ENCODE measurements around the gene USP40. TPM values are rescaled to one million over a fixed set of nuclear protein-coding genes. Genes with fewer than 3 reads are reported as not detected.

Gene USP40
- total RNA-seq, 1 experiment from 2014 or later = 34.9 TPM

DNA sequence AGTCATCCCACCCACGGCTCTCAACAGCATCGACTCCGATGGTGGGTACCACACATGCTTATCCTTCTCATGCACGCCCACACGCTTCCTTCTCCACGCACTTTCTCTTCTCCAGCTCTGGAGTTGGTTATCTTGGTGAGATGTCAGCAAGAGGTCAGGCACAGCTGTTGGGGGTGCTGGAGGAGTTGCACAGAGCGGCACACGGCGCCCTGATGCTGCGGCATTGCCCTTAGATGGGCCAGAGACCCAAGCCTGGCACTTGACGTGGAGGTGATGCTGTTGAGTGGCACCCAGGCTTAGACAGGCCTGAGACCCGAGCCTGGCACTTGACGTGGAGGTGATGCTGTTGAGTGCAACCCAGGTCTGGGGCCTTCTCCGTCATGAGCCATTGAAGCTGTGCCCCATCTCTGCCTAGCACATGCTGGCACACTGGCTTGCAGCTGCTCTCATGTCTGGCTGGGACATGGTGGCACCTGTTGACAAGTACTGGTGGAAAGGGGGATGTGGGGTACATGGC lies 129.1 kb downstream of the USP40 start:
- peaks cover 27% of the 10 kb centered on the region; the same call in 1 of the 2 replicates for H3K79me2 ChIP-seq (ENCODE audit: insufficient read depth, low read length)
- ATAC-seq = no peak
- H3K4me2 ChIP-seq (ENCODE audit: low read length) = no peak overlapping the region
- H3K27ac ChIP-seq (ENCODE audit: low read depth, low read length) = no peak overlapping the region
- ChIA-PET POLR2A (no interaction called here), RAD21 (ENCODE audit: low non-redundant PET in 1 of 2, low total read pairs in 2 of 2, uncharacterized antibody in 2 of 2, unreplicated experiment in 2 of 2) (no interaction called here), CTCF (no interaction called here)
- TF ChIP-seq CBX3 (IDR thresholded peaks at IDR 0.05; ENCODE audit: low read depth) (no peak), ZFX (IDR thresholded peaks at IDR 0.05) (no peak), SP1 (IDR thresholded peaks at IDR 0.05; ENCODE audit: low read depth) (no peak)
- peaks cover 13 to 21% of the 10 kb centered on the region in 2 experiments; a peak in 3 of 4 replicates for H3K36me3 ChIP-seq (ENCODE audit: control insufficient read depth in 1 of 2, insufficient read depth in 2 of 2, low read length in 2 of 2)
- H3K27me3 ChIP-seq (ENCODE audit: insufficient read depth, low read length) = no peaks in the 10 kb centered on the region
- DNase-seq (ENCODE audit: low read depth, low spot score) = no peak
- no peak overlapping the region for H2AFZ ChIP-seq (ENCODE audit: low read depth, low read length, poor library complexity, severe bottlenecking)
- no peak overlapping the region for H3K9ac ChIP-seq (ENCODE audit: low read length)
- BruUV-seq (replicated peaks) = no TSS peak
- no peaks in the 10 kb centered on the region for H3K4me1 ChIP-seq (ENCODE audit: control insufficient read depth in 1 of 2, insufficient read depth in 2 of 2, low read length in 2 of 2)
- no peak overlapping the region for H3K4me3 ChIP-seq (replicated peaks in 1 of 2; ENCODE audit: low read depth in 1 of 2, low read length in 2 of 2)
- intact Hi-C loops (cut with micrococcal nuclease) = no loop called here
- H3K9me3 ChIP-seq (ENCODE audit: control insufficient read depth in 1 of 2, insufficient read depth in 1 of 2, low read depth in 1 of 2, low read length in 2 of 2) = no peaks in the 10 kb centered on the region
- no peaks in the 10 kb centered on the region for H3K9me2 ChIP-seq (ENCODE audit: insufficient read depth)
- H4K20me1 ChIP-seq (ENCODE audit: insufficient read depth) = no peaks in the 10 kb centered on the region

DNA sequence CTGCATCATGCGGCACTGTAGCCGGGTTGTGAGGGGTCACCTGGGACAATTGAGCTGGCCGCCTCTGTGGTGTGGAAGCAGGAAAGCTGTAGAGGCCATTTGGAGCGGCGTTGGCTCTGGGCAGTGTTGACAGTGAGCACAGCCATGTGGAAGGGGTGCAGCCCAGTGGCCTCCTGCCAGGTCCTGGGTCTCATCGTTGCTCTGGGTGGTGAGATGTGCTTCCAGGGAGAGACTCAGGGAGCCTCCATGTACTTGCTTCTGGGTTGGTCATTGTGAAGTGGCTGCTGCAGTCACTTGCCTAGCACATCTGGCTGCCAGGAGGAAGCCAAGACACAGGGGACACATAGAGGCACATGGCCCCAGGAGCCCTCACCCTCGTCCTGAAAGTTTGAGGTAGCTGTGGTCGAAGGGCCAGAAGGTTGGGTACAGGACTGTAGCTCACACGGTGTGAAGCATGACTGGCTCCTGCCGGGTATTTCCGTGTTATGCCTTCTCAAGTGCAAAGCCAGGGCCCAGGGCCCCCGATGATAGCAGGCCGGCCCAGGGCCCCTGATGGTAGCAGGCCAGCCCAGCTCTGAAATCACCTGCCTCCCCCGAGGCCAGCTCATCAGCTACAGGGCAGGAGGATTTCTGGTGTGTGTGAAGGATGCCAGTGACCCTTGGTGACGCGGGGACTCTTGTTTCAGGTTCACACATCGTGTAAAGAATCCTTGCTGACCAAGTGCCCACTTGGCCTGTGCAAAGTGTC lies 129.7 kb downstream of the USP40 start:
- H3K9me2 ChIP-seq (ENCODE audit: insufficient read depth) = no peaks in the 10 kb centered on the region
- ChIA-PET POLR2A (no interaction called here), RAD21 (ENCODE audit: low non-redundant PET in 1 of 2, low total read pairs in 2 of 2, uncharacterized antibody in 2 of 2, unreplicated experiment in 2 of 2) (no interaction called here), CTCF (no interaction called here)
- no peaks in the 10 kb centered on the region for H3K4me1 ChIP-seq (ENCODE audit: control insufficient read depth in 1 of 2, insufficient read depth in 2 of 2, low read length in 2 of 2)
- H2AFZ ChIP-seq (ENCODE audit: low read depth, low read length, poor library complexity, severe bottlenecking) = no peak overlapping the region
- ATAC-seq = no peak
- DNase-seq (ENCODE audit: low read depth, low spot score) = no peak
- no peak overlapping the region for H3K27ac ChIP-seq (ENCODE audit: low read depth, low read length)
- intact Hi-C loops (cut with micrococcal nuclease) = no loop called here
- peaks cover 28% of the 10 kb centered on the region; the same call in 1 of the 2 replicates for H3K79me2 ChIP-seq (ENCODE audit: insufficient read depth, low read length)
- BruUV-seq (replicated peaks) = no TSS peak
- H3K9ac ChIP-seq (ENCODE audit: low read length) = no peak overlapping the region
- H3K9me3 ChIP-seq (ENCODE audit: control insufficient read depth in 1 of 2, insufficient read depth in 1 of 2, low read depth in 1 of 2, low read length in 2 of 2) = no peaks in the 10 kb centered on the region
- H3K36me3 ChIP-seq (ENCODE audit: control insufficient read depth in 1 of 2, insufficient read depth in 2 of 2, low read length in 2 of 2) = peaks cover 13 to 21% of the 10 kb centered on the region in 2 experiments; a peak in 3 of 4 replicates
- no peak overlapping the region for H3K4me2 ChIP-seq (ENCODE audit: low read length)
- H3K4me3 ChIP-seq (replicated peaks in 1 of 2; ENCODE audit: low read depth in 1 of 2, low read length in 2 of 2) = no peak overlapping the region
- H3K27me3 ChIP-seq (ENCODE audit: insufficient read depth, low read length) = no peaks in the 10 kb centered on the region
- no peaks in the 10 kb centered on the region for H4K20me1 ChIP-seq (ENCODE audit: insufficient read depth)
- no peak for TF ChIP-seq POLR2A (IDR thresholded peaks at IDR 0.05; ENCODE audit: borderline replicate concordance, extremely low read depth, insufficient read depth, insufficient read length)
- no peak for TF ChIP-seq FOSL1 (IDR thresholded peaks at IDR 0.05; ENCODE audit: low read depth)
- TF ChIP-seq, protein P1, sequence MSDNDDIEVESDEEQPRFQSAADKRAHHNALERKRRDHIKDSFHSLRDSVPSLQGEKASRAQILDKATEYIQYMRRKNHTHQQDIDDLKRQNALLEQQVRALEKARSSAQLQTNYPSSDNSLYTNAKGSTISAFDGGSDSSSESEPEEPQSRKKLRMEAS (IDR thresholded peaks at IDR 0.05) = no peak
- TF ChIP-seq EZH2phosphoT487 (IDR thresholded peaks at IDR 0.05; ENCODE audit: borderline replicate concordance) = no peak
- TF ChIP-seq, protein P2, sequence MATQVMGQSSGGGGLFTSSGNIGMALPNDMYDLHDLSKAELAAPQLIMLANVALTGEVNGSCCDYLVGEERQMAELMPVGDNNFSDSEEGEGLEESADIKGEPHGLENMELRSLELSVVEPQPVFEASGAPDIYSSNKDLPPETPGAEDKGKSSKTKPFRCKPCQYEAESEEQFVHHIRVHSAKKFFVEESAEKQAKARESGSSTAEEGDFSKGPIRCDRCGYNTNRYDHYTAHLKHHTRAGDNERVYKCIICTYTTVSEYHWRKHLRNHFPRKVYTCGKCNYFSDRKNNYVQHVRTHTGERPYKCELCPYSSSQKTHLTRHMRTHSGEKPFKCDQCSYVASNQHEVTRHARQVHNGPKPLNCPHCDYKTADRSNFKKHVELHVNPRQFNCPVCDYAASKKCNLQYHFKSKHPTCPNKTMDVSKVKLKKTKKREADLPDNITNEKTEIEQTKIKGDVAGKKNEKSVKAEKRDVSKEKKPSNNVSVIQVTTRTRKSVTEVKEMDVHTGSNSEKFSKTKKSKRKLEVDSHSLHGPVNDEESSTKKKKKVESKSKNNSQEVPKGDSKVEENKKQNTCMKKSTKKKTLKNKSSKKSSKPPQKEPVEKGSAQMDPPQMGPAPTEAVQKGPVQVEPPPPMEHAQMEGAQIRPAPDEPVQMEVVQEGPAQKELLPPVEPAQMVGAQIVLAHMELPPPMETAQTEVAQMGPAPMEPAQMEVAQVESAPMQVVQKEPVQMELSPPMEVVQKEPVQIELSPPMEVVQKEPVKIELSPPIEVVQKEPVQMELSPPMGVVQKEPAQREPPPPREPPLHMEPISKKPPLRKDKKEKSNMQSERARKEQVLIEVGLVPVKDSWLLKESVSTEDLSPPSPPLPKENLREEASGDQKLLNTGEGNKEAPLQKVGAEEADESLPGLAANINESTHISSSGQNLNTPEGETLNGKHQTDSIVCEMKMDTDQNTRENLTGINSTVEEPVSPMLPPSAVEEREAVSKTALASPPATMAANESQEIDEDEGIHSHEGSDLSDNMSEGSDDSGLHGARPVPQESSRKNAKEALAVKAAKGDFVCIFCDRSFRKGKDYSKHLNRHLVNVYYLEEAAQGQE (IDR thresholded peaks at IDR 0.05; ENCODE audit: low read depth) = no peak
- no peak for TF ChIP-seq YY1 (IDR thresholded peaks at IDR 0.05; ENCODE audit: extremely low read depth, insufficient replicate concordance, low read depth, low read length)
- no peak for TF ChIP-seq SIN3A (IDR thresholded peaks at IDR 0.05; ENCODE audit: low read depth)
- TF ChIP-seq EGR1 (IDR thresholded peaks at IDR 0.05; ENCODE audit: low read depth) = no peak
- TF ChIP-seq TCF7L2 (IDR thresholded peaks at IDR 0.05; ENCODE audit: borderline replicate concordance, extremely low read depth, insufficient read depth, insufficient read length) = no peak
- no peak for TF ChIP-seq ZNF274 (IDR thresholded peaks at IDR 0.05; ENCODE audit: low read depth, low read length)
- no peak for TF ChIP-seq JUND (IDR thresholded peaks at IDR 0.05)
- TF ChIP-seq EZH2 (IDR thresholded peaks at IDR 0.05) = no peak
- no peak for TF ChIP-seq SP1 (IDR thresholded peaks at IDR 0.05; ENCODE audit: low read depth)
- no peak for TF ChIP-seq CBX3 (IDR thresholded peaks at IDR 0.05; ENCODE audit: low read depth)
- TF ChIP-seq RAD21 (IDR thresholded peaks at IDR 0.05; ENCODE audit: low read depth) = no peak
- TF ChIP-seq POLR2AphosphoS5 (IDR thresholded peaks at IDR 0.05; ENCODE audit: low read depth, low read length) = no peak
- TF ChIP-seq, protein P3, sequence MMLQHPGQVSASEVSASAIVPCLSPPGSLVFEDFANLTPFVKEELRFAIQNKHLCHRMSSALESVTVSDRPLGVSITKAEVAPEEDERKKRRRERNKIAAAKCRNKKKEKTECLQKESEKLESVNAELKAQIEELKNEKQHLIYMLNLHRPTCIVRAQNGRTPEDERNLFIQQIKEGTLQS (IDR thresholded peaks at IDR 0.05) = no peak

Measured in HCT116 (cell line).